Heart left ventricle (tissue), 13 donors: ENCODE measurements around the gene GRIK5.

ENCODE experiments used
- CTCF ChIP-seq, 12 donors: fragments of 200-600 bp; sonication (generic) in 4 of 12; IDR thresholded peaks; one replicate each; pipeline versions ENCODE4 v1.5.0 to v1.8.0; 2018 to 2022; ENCODE audit warnings: antibody characterized with exemption in 12 of 12, mild to moderate bottlenecking in 5 of 12
- POLR2A ChIP-seq, 2 donors: fragments of 450-650 bp; IDR thresholded peaks; one replicate each; pipeline ENCODE4 v1.6.1; 2017; ENCODE audit warnings: antibody characterized with exemption in 2 of 2, mild to moderate bottlenecking in 2 of 2, moderate library complexity in 2 of 2
- donor health status: ischemic (EF 13 %, LVEDD 7.1; RV severe dilation, severe dysfunction).
- donor health status: DM: no; HTN: yes; CAD: no.
- donor health status: DM: no; HTN: no; CAD: no.
- donor health status: ischemic (EF 25% LVEDD 6.9; RV normal size, moderate dysfunction).
- donor health status: ischemic (EF 25% LVEDD 5.7; RV mildly dilated, moderate dysfunction).
- donor health status: ischemic (EF 35%, LVEDD 5.7; RV mildly dilated, moderate dysfunction).
- donor health status: nonischemic (EF 11% LVEDD 7.7; RV severe dilation, severe dysfunction).
- donor health status: DM: yes; HTN: yes; CAD: no.
- donor health status: PGD.
- donor health status: ischemic (EF 29% LVEDD 5.4; RV normal size, mild dysfunction).
- donor health status: nonischemic (EF 23%, LVEDD 6.1; RV moderate dilation, normal function).

GRCh38 chr19:42045575-42045974 lies 24.4 kb downstream of the GRIK5 start:
- TF ChIP-seq CTCF (IDR thresholded peaks at IDR 0.05) (no peak), POLR2A (IDR thresholded peaks at IDR 0.05) (no peak)
